Neural crest cell (in vitro differentiated cells): ENCODE data around the gene GLS. TPM values are rescaled to one million over a fixed set of nuclear protein-coding genes. Genes with fewer than 3 reads are reported as not detected.
"Not testable (repeated sequence)": the region's sequence is repeated elsewhere in the genome, so short reads cannot be mapped to it uniquely, and the experiment has no call there.

ENCODE experiments used
- DNase-seq: peaks from one replicate; pipeline ENCODE4 v3.0.0; 2021; ENCODE audit warnings: low read depth, mixed read lengths, low spot score
- H3K27ac Mint-ChIP-seq: one replicate; pipeline ENCODE4 v1.8.0; 2021; ENCODE audit warnings: mild to moderate bottlenecking, mixed read lengths; ENCODE audit not compliant: unreplicated experiment
- H3K27me3 Mint-ChIP-seq: 2 replicates; pipeline ENCODE4 v1.8.0; 2021; ENCODE audit warnings: low read depth, mild to moderate bottlenecking, mixed read lengths
- H3K36me3 Mint-ChIP-seq: 2 replicates; pipeline ENCODE4 v1.8.0; 2021; ENCODE audit warnings: low read depth, mild to moderate bottlenecking, mixed read lengths
- H3K4me1 Mint-ChIP-seq: 2 replicates; pipeline ENCODE4 v1.8.0; 2021; ENCODE audit warnings: mixed read lengths
- H3K4me3 Mint-ChIP-seq: one replicate; pipeline ENCODE4 v1.8.0; 2021; ENCODE audit warnings: mild to moderate bottlenecking, mixed read lengths
- H3K9me3 Mint-ChIP-seq: 2 replicates; pipeline ENCODE4 v1.8.0; 2021; ENCODE audit warnings: mixed read lengths
- CTCF ChIP-seq: fragments of 200-600 bp; sonication (generic); conservative IDR thresholded peaks from 2 replicates; pipeline ENCODE4 v1.5.0; 2021; ENCODE audit warnings: antibody characterized with exemption, mild to moderate bottlenecking
- total RNA-seq: library from RNA; stranded (reverse); gene quantifications from 2 replicates; pipeline ENCODE4 v1.2.1, GENCODE V29; 2021

The GLS gene
- total RNA-seq, 1 donor from 2014 or later = 85.6 TPM

- Mint-ChIP-seq H3K9me3 (no peaks in the 10 kb centered on the region), H3K4me1 (peaks cover 35% of the 10 kb centered on the region), H3K36me3 (no peaks in the 10 kb centered on the region), H3K27ac (peak overlapping the region; percentile 28), H3K4me3 (peak overlapping the region; percentile 92), H3K27me3 (no peaks in the 10 kb centered on the region)
- TF ChIP-seq CTCF = no peak
- DNase-seq = no peak
These were observed 1.8 kb downstream of the GLS start for GRCh38 chr2:190882411-190882766.

DNA sequence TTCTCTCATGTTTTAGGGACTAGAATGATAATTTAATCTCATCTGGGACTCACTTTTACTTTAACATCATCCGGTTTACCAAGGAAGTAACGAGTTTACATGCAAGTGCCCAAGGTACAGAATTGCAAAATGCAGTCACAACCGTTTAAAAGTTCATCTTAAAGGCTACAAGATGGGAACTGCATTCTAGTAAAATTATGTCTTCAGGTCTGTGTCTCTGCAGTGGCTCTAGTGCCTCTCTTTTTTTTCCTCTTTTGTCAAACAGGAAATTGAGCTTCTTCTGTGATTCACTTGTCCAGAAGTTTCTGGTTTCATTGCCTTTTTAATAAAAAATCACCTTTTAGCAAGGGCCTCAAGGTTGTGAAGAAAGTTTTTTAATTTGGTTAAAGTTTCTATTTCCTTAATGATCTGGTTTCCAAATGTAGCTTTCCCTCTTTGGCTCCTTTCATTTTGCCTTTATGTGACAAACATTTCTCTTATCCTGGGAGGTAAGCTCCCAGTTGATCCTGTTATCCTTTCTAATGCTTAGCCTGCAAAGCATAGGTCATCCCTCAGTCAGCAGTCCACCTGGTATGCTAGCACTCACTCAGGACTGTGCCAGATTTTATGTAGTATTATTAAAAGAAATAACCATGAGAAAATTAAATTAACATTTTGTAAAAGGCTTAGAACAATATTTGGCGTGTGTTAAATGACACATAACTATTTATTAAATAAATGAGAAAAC lies 2.4 kb downstream of the GLS start:
- H3K36me3 Mint-ChIP-seq = no peaks in the 10 kb centered on the region
- no peaks in the 10 kb centered on the region for H3K9me3 Mint-ChIP-seq
- no peaks in the 10 kb centered on the region for H3K27me3 Mint-ChIP-seq
- no peak for DNase-seq
- H3K4me3 Mint-ChIP-seq = peak overlapping the region; percentile 92
- peaks cover 41% of the 10 kb centered on the region for H3K4me1 Mint-ChIP-seq
- no peak for TF ChIP-seq CTCF
- peak overlapping the region; percentile 31 for H3K27ac Mint-ChIP-seq

DNA sequence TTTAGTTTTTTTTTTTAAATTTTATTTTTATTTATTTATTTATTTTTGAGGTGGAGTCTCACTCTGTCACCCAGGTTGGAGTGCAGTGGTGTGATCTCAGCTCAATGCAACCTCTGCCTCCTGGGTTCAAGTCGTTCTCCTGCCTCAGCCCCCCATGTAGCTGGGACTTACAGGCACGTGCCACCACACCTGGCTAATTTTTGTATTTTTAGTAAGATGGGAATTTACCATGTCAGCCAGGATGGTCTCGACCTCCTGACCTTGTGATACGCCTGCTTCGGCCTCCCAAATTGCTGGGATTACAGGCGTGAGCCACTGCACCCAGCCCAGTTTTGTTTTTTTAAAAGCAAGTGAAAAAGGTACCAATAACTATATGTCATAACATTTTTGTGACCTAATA lies 5.2 kb downstream of the GLS start:
- DNase-seq, H3K36me3 Mint-ChIP-seq, H3K27me3 Mint-ChIP-seq, H3K27ac Mint-ChIP-seq, H3K9me3 Mint-ChIP-seq: not testable (repeated sequence)
- Mint-ChIP-seq H3K4me3 (peak overlapping the region; percentile 40), H3K4me1 (peaks cover 52% of the 10 kb centered on the region)

GRCh38 chr2:190887089-190887488 lies 6.5 kb downstream of the GLS start:
- DNase-seq = no peak
- no peak overlapping the region for H3K4me3 Mint-ChIP-seq
- H3K27me3 Mint-ChIP-seq = no peaks in the 10 kb centered on the region
- peaks cover 52% of the 10 kb centered on the region for H3K4me1 Mint-ChIP-seq
- H3K36me3 Mint-ChIP-seq = no peaks in the 10 kb centered on the region
- H3K9me3 Mint-ChIP-seq = no peaks in the 10 kb centered on the region
- H3K27ac Mint-ChIP-seq = no peak overlapping the region
- TF ChIP-seq CTCF = no peak

DNA sequence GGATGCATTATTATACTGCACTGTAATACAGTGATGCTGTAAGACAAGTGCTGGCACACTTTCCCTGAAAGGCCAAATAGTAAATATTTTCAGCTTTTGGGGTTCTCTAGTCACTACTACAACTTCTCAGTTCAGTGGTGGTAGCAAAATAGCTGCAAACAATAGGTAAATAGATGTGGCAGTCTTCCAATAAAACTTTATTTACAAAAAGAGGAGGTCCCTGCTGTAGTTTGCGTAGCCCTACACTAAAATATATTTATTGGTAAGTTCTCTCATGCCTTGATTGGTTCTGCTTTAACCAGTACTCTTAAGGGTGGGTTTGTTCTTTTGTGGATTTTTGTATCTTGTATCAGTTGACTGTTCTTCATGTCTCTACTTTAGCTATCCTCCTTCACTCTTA lies 7.8 kb downstream of the GLS start:
- Mint-ChIP-seq H3K36me3 (no peaks in the 10 kb centered on the region), H3K9me3 (no peaks in the 10 kb centered on the region), H3K4me1 (peaks cover 41% of the 10 kb centered on the region), H3K27me3 (no peaks in the 10 kb centered on the region), H3K27ac (no peak overlapping the region), H3K4me3 (peak overlapping the region; percentile 17)
- no peak for TF ChIP-seq CTCF
- no peak for DNase-seq

DNA sequence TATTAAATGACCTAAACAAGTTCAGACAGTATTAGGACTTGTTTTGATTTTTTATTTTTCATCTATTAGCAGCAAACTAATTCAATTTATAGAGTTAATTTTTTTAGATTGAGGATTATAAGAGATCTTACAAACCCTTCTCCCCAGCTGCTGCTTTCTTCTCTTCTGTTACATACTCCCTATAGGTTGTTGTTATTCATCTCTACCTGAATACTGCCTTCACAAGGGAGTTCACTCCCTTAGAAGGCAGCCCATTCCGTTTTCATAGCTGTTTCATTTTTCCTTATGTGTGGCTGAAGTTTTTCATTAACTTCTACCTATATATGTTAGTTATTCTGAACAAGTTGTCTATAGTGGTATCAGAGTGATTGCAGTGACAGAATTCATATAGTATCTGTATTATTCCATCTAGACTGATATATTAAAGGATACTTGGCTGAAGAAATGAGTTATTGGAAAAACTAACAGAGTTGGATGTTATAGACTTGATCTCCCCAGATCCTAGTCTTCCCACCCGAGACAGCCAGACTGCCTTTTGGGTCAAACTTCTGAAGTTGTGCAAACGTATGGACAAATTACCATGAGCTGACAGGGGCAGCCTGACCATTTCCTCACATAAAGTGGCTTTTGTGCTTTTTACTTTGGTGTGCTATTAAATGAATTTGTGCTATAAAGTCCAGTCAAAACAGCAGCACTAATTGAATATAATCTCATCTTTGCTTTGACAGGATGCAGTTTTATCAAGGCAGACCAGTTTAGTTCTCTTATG lies 8.7 kb downstream of the GLS start:
- Mint-ChIP-seq H3K27me3 (no peaks in the 10 kb centered on the region), H3K27ac (peak overlapping the region; percentile 39), H3K4me3 (no peak overlapping the region), H3K9me3 (no peaks in the 10 kb centered on the region), H3K36me3 (no peaks in the 10 kb centered on the region), H3K4me1 (peaks cover 32% of the 10 kb centered on the region)
- DNase-seq = no peak
- TF ChIP-seq CTCF = no peak
